ENCODE data around the gene DHRS12.

Gene DHRS12

GRCh38 chr13:51819544-51819943, 15.6 kb upstream of the DHRS12 start:
- no peak overlapping the region for H3K27ac ChIP-seq
- no peak for TF ChIP-seq CTCF (conservative IDR thresholded peaks at IDR 0.05)

GRCh38 chr13:51818781-51819511, 15.0 kb upstream of the DHRS12 start:
- no peak for TF ChIP-seq CTCF (conservative IDR thresholded peaks at IDR 0.05)

GRCh38 chr13:51818276-51818675, 14.3 kb upstream of the DHRS12 start:
- no peak overlapping the region for H3K27ac ChIP-seq
- TF ChIP-seq CTCF (conservative IDR thresholded peaks at IDR 0.05): no peak

More at GRCh38 chr13:51818781-51819511, 15.0 kb upstream of the DHRS12 start:
- no peak overlapping the region for H3K27ac ChIP-seq

GRCh38 chr13:51817717-51818116, 13.8 kb upstream of the DHRS12 start:
- H3K27ac ChIP-seq: no peak overlapping the region
- no peak for TF ChIP-seq CTCF (conservative IDR thresholded peaks at IDR 0.05)

- no peak for TF ChIP-seq CTCF (conservative IDR thresholded peaks at IDR 0.05)
- H3K27ac ChIP-seq: no peak overlapping the region
Observed at GRCh38 chr13:51816604-51817249, 12.8 kb upstream of the DHRS12 start.

- H3K27ac ChIP-seq: peak overlapping the region; percentile 26; the same call in 1 of the 2 replicates
- TF ChIP-seq CTCF (conservative IDR thresholded peaks at IDR 0.05): no peak
Observed at GRCh38 chr13:51815848-51816247, 11.9 kb upstream of the DHRS12 start.

GRCh38 chr13:51814825-51815650, 11.1 kb upstream of the DHRS12 start:
- TF ChIP-seq CTCF (conservative IDR thresholded peaks at IDR 0.05): peak; percentile 87
- H3K27ac ChIP-seq: peak overlapping the region; percentile 26; the same call in 1 of the 2 replicates

All from VCaP (cell line).